Measurements from ENCODE around the gene APLNR.

- TF ChIP-seq, protein P1, sequence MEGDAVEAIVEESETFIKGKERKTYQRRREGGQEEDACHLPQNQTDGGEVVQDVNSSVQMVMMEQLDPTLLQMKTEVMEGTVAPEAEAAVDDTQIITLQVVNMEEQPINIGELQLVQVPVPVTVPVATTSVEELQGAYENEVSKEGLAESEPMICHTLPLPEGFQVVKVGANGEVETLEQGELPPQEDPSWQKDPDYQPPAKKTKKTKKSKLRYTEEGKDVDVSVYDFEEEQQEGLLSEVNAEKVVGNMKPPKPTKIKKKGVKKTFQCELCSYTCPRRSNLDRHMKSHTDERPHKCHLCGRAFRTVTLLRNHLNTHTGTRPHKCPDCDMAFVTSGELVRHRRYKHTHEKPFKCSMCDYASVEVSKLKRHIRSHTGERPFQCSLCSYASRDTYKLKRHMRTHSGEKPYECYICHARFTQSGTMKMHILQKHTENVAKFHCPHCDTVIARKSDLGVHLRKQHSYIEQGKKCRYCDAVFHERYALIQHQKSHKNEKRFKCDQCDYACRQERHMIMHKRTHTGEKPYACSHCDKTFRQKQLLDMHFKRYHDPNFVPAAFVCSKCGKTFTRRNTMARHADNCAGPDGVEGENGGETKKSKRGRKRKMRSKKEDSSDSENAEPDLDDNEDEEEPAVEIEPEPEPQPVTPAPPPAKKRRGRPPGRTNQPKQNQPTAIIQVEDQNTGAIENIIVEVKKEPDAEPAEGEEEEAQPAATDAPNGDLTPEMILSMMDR (conservative IDR thresholded peaks at IDR 0.05; ENCODE audit: low read length) = no peak
- TF ChIP-seq EZH2phosphoT487 (IDR thresholded peaks at IDR 0.05; ENCODE audit: borderline replicate concordance, low read depth, low read length) = no peak
Observed at GRCh38 chr11:57190548-57190947, 46.5 kb downstream of the APLNR start.
